H1 (cell line): ENCODE measurements around the gene VOPP1. TPM values are rescaled to one million over a fixed set of nuclear protein-coding genes. Genes with fewer than 3 reads are reported as not detected.

Experiments
- CTCF ChIA-PET: fragments of 300-600 bp; sonication (Branson Sonifier 250); formaldehyde crosslinking; loops from one replicate; lab custom pipeline; 2021; ENCODE audit not compliant: partially characterized antibody; lab: Charles Lee
- POLR2A ChIA-PET: fragments of 300-600 bp; sonication (Branson Sonifier 250); formaldehyde crosslinking; loops from one replicate; lab custom pipeline; 2021; ENCODE audit warnings: inconsistent platforms; ENCODE audit not compliant: partially characterized antibody; lab: Charles Lee
- DNase-seq, 2 experiments: peaks; one replicate each; pipeline versions ENCODE4 v3.0.0 to v3.0.0-alpha.2; 2010 to 2022; ENCODE audit warnings: low spot score in 2 of 2, low read depth in 1 of 2, mixed read lengths in 1 of 2
- FAIRE-seq: peaks from 2 replicates; lab custom pipeline; 2011; peaks lifted over from hg19 to GRCh38; lab: Jason Lieb, UNC
- H2AFZ ChIP-seq: 2 replicates; pipeline ENCODE4 v1.8.1; 2012; ENCODE audit warnings: low read length, inconsistent platforms
- H2AK5ac ChIP-seq: 2 replicates; pipeline ENCODE4 v1.6.1; 2013; ENCODE audit warnings: low read depth, low read length
- H2BK120ac ChIP-seq: replicated peaks from 2 replicates; pipeline ENCODE3; 2013; ENCODE audit warnings: low read depth, low read length, inconsistent platforms
- H2BK12ac ChIP-seq: 2 replicates; pipeline ENCODE4 v1.6.1; 2013; ENCODE audit warnings: low read depth, low read length
- H2BK15ac ChIP-seq: 2 replicates; pipeline ENCODE4 v1.6.1; 2013; ENCODE audit warnings: low read length
- H2BK20ac ChIP-seq: 2 replicates; pipeline ENCODE4 v1.6.1; 2013; ENCODE audit warnings: low read length
- H2BK5ac ChIP-seq: 2 replicates; pipeline ENCODE4 v1.6.1; 2013; ENCODE audit warnings: low read depth, low read length
- H3K14ac ChIP-seq: 2 replicates; pipeline ENCODE4 v1.6.1; 2013; ENCODE audit warnings: inconsistent platforms; ENCODE audit not compliant: insufficient read length
- H3K18ac ChIP-seq: 2 replicates; pipeline ENCODE4 v1.6.1; 2013; ENCODE audit warnings: low read length; ENCODE audit errors: extremely low read depth
- H3K23ac ChIP-seq: 2 replicates; pipeline ENCODE4 v1.6.1; 2013; ENCODE audit warnings: inconsistent platforms; ENCODE audit not compliant: insufficient read length
- H3K23me2 ChIP-seq: 2 replicates; pipeline ENCODE4 v1.6.1; 2013; ENCODE audit warnings: low read depth, low read length
- H3K27ac ChIP-seq: 2 replicates; pipeline ENCODE4 v1.6.1; 2011; ENCODE audit warnings: low read depth, low read length, inconsistent platforms
- H3K27me3 ChIP-seq, 4 experiments: replicated peaks in 1 of 4; 1 replicate in 1 of 4; 2 replicates in 3 of 4; pipeline versions ENCODE4 v1.6.1 to v1.8.1; 2011 to 2013; ENCODE audit warnings: low read length in 3 of 4, mild to moderate bottlenecking in 3 of 4, inconsistent platforms in 2 of 4, mixed read lengths in 2 of 4, moderate library complexity in 1 of 4; ENCODE audit not compliant: control insufficient read depth in 3 of 4, insufficient read depth in 3 of 4; ENCODE audit errors: extremely low read depth in 1 of 4
- H3K36me3 ChIP-seq, 4 experiments: 2 replicates each; pipeline versions ENCODE4 v1.6.1 to v1.8.1; 2011 to 2013; ENCODE audit warnings: mild to moderate bottlenecking in 4 of 4, low read length in 3 of 4, moderate library complexity in 2 of 4, control low read depth in 1 of 4, inconsistent platforms in 1 of 4; ENCODE audit not compliant: insufficient read depth in 4 of 4, control insufficient read depth in 2 of 4
- H3K4ac ChIP-seq: replicated peaks from 2 replicates; pipeline ENCODE3; 2013; ENCODE audit warnings: low read length, low read depth, mixed read lengths, inconsistent platforms; ENCODE audit not compliant: insufficient read length
- H3K4me1 ChIP-seq, 4 experiments: replicated peaks in 1 of 4; 1 replicate in 1 of 4; 2 replicates in 3 of 4; pipeline versions ENCODE4 v1.6.1 to v1.8.1; 2011 to 2013; ENCODE audit warnings: low read length in 3 of 4, inconsistent platforms in 2 of 4, mixed read lengths in 1 of 4; ENCODE audit not compliant: insufficient read depth in 4 of 4, control insufficient read depth in 3 of 4
- H3K4me2 ChIP-seq, 2 experiments: 2 replicates each; pipeline versions ENCODE4 v1.6.1 to v1.8.1; 2011 to 2013; ENCODE audit warnings: low read depth in 2 of 2, low read length in 2 of 2, control low read depth in 1 of 2, inconsistent platforms in 1 of 2, mild to moderate bottlenecking in 1 of 2; ENCODE audit not compliant: insufficient read depth in 1 of 2
- H3K4me3 ChIP-seq, 4 experiments: fragments of 200-600, 300-600 bp in 1 of 4; sonication (generic), shearing (Covaris generic), sonication (Bioruptor Twin) in 1 of 4; 2 replicates each; pipeline versions ENCODE4 v1.5.1 to v1.8.1; 2011 to 2016; ENCODE audit warnings: low read length in 4 of 4, low read depth in 3 of 4, control low read depth in 2 of 4, inconsistent platforms in 2 of 4, mild to moderate bottlenecking in 2 of 4, mixed read lengths in 1 of 4, moderate library complexity in 1 of 4; ENCODE audit not compliant: insufficient read depth in 2 of 4; ENCODE audit errors: extremely low read depth in 1 of 4
- H3K56ac ChIP-seq: replicated peaks from 2 replicates; pipeline ENCODE3; 2013; ENCODE audit warnings: low read depth, mild to moderate bottlenecking, mixed read lengths, low read length, inconsistent platforms; ENCODE audit not compliant: insufficient read length
- H3K79me1 ChIP-seq: 2 replicates; pipeline ENCODE4 v1.6.1; 2013; ENCODE audit warnings: low read depth, low read length, control low read depth
- H3K79me2 ChIP-seq, 2 experiments: 2 replicates each; pipeline versions ENCODE4 v1.6.1 to v1.8.1; 2012 to 2013; ENCODE audit warnings: low read length in 2 of 2, mild to moderate bottlenecking in 2 of 2, inconsistent platforms in 1 of 2; ENCODE audit not compliant: insufficient read depth in 2 of 2, control insufficient read depth in 1 of 2
- H3K9ac ChIP-seq, 4 experiments: replicated peaks in 1 of 4; 1 replicate in 1 of 4; 2 replicates in 3 of 4; pipeline versions ENCODE4 v1.6.1 to v1.8.1; 2011 to 2013; ENCODE audit warnings: low read depth in 3 of 4, low read length in 3 of 4, control low read depth in 2 of 4, mild to moderate bottlenecking in 2 of 4, moderate library complexity in 2 of 4, inconsistent platforms in 1 of 4; ENCODE audit errors: extremely low read depth in 1 of 4
- H3K9me3 ChIP-seq, 2 experiments: 2 replicates each; pipeline versions ENCODE4 v1.6.1 to v1.8.1; 2012 to 2013; ENCODE audit warnings: mild to moderate bottlenecking in 2 of 2, moderate library complexity in 2 of 2, control low read depth in 1 of 2, inconsistent platforms in 1 of 2, low read depth in 1 of 2, low read length in 1 of 2, mixed read lengths in 1 of 2; ENCODE audit not compliant: insufficient read depth in 2 of 2
- H4K20me1 ChIP-seq, 2 experiments: replicated peaks in 1 of 2; 2 replicates each; pipeline versions ENCODE3 to v1.8.1; 2011 to 2013; ENCODE audit warnings: inconsistent platforms in 2 of 2, low read length in 2 of 2, mild to moderate bottlenecking in 1 of 2; ENCODE audit not compliant: insufficient read depth in 2 of 2, control insufficient read depth in 1 of 2
- H4K5ac ChIP-seq: 2 replicates; pipeline ENCODE4 v1.6.1; 2013; ENCODE audit warnings: low read length, low read depth, mixed read lengths, inconsistent platforms; ENCODE audit not compliant: insufficient read length
- H4K8ac ChIP-seq: 2 replicates; pipeline ENCODE4 v1.8.0; 2013; ENCODE audit warnings: mild to moderate bottlenecking, moderate library complexity, low read length, inconsistent platforms; ENCODE audit not compliant: insufficient read depth; ENCODE audit errors: extremely low read depth
- H4K91ac ChIP-seq: replicated peaks from 2 replicates; pipeline ENCODE3; 2013; ENCODE audit warnings: low read length, mixed read lengths, inconsistent platforms; ENCODE audit not compliant: insufficient read length
- ASH2L ChIP-seq: fragments of 200-600, 300-600 bp; sonication (generic); IDR thresholded peaks from one replicate; pipeline ENCODE4 v1.7.1; 2017; ENCODE audit warnings: low read length
- CHD2 ChIP-seq: IDR thresholded peaks from 2 replicates; pipeline ENCODE4 v1.6.1; 2012; ENCODE audit warnings: low read length, improper control_type of control experiment
- GTF2F1 ChIP-seq: IDR thresholded peaks from 2 replicates; pipeline ENCODE4 v1.6.1; 2012; ENCODE audit warnings: low read depth, low read length, improper control_type of control experiment, borderline replicate concordance
- HDAC6 ChIP-seq: IDR thresholded peaks from one replicate; pipeline ENCODE4 v1.7.1; 2012; ENCODE audit warnings: low read depth, mild to moderate bottlenecking, inconsistent platforms, low read length, moderate library complexity
- KDM1A ChIP-seq: fragments of 200-600, 300-600 bp; sonication (generic); IDR thresholded peaks from 2 replicates; pipeline ENCODE4 v1.7.1; 2016; ENCODE audit warnings: mild to moderate bottlenecking, low read length, borderline replicate concordance
- KDM4A ChIP-seq: IDR thresholded peaks from one replicate; pipeline ENCODE4 v1.7.1; 2012; ENCODE audit warnings: low read depth, mild to moderate bottlenecking, moderate library complexity, low read length, inconsistent platforms; ENCODE audit not compliant: severe bottlenecking
- POLR2AphosphoS5 ChIP-seq: IDR thresholded peaks from 2 replicates; pipeline ENCODE4 v1.6.1; 2011; ENCODE audit warnings: low read depth, low read length
- RAD21 ChIP-seq, 2 experiments: IDR thresholded peaks in 1 of 2; conservative IDR thresholded peaks in 1 of 2; 2 replicates each; pipeline ENCODE4 v1.6.1; 2011; ENCODE audit warnings: low read depth in 2 of 2, low read length in 2 of 2, improper control_type of control experiment in 1 of 2, inconsistent platforms in 1 of 2, mild to moderate bottlenecking in 1 of 2, moderate library complexity in 1 of 2
- SAP30 ChIP-seq: fragments of 300-600 bp; sonication (generic); IDR thresholded peaks from 2 replicates; pipeline ENCODE4 v1.7.1; 2012; ENCODE audit warnings: low read length, moderate library complexity, mild to moderate bottlenecking, inconsistent platforms; ENCODE audit not compliant: insufficient read depth, insufficient replicate concordance
- SP4 ChIP-seq: IDR thresholded peaks from 2 replicates; pipeline ENCODE4 v1.6.1; 2012; ENCODE audit warnings: low read length, inconsistent platforms
- TAF1 ChIP-seq: IDR thresholded peaks from 2 replicates; pipeline ENCODE4 v1.6.1; 2011; ENCODE audit warnings: mild to moderate bottlenecking, low read depth, low read length
- TAF7 ChIP-seq: optimal IDR thresholded peaks from 2 replicates; pipeline ENCODE3; 2011; ENCODE audit warnings: low read depth, mild to moderate bottlenecking, inconsistent platforms, low read length, moderate library complexity, borderline replicate concordance
- WGBS, 2 experiments: shearing (Covaris generic) in 1 of 2; methylation state at CpG; one replicate each; pipeline versions ENCODE4 v1.1.6 to v1.1.7; 2013 to 2015; ENCODE audit warnings: low lambda C conversion rate in 2 of 2, mixed read lengths in 2 of 2, inconsistent platforms in 1 of 2, low coverage in 1 of 2, missing lambda C conversion rate in 1 of 2; ENCODE audit not compliant: insufficient replicate concordance in 2 of 2, insufficient coverage in 1 of 2, insufficient read length in 1 of 2; ENCODE audit errors: extremely low coverage in 1 of 2, missing lambda C conversion rate in 1 of 2; 5-methylcytosine and 5-hydroxymethylcytosine counted together
- polyA plus RNA-seq, 7 experiments: library from polyadenylated mRNA; depleted of rRNA in 3 of 7; stranded (reverse) in 5 of 7; unstranded in 2 of 7; fragments of >200 nt in 5 of 7; fragments of 200-250 nt in 2 of 7; gene quantifications; 1 replicate in 5 of 7; 2 replicates in 1 of 7; 4 replicates in 1 of 7; pipeline versions ENCODE4 v1.2.1 to v1.2.3, GENCODE V29; 2011 to 2013; ENCODE audit warnings: missing spikeins in 2 of 7, mixed read lengths in 2 of 7
- total RNA-seq: library from RNA; stranded (reverse); fragmentation: NEBNext Ultra II Directional; extraction: Animal tissue kit (Norgen Biotek cat#: 25700); gene quantifications from 2 replicates; pipeline ENCODE4 v1.2.1, GENCODE V29; 2021
- TF ChIP-seq, protein P1 (sequence below): IDR thresholded peaks from 2 replicates; pipeline ENCODE4 v1.6.1; 2012; ENCODE audit warnings: inconsistent platforms

Gene VOPP1
- total and polyA plus RNA-seq, 2 of the 8 experiments (the other 6 are each of a cell fraction or from before 2014, with no cell fraction given): 44.7 to 83.0 TPM

GRCh38 chr7:55502858-55503440, 69.4 kb downstream of the VOPP1 start:
- CTCF ChIA-PET: interaction anchor here (0.8 kb wide), 1 partner anchor 70 kb away, joined by 3 read pairs; no protein-coding TSS in a partner anchor
- Histone ChIP-seq H2BK12ac (no peak overlapping the region), H3K27ac (no peak overlapping the region), H3K79me2 (peaks cover 0 to 25% of the 10 kb centered on the region in 2 experiments; a peak in 2 of 4 replicates), H3K23ac (no peak overlapping the region), H2BK120ac (no peak overlapping the region), H2BK20ac (no peak overlapping the region), H3K18ac (no peak overlapping the region), H3K4me1 (peaks cover 0 to 6% (median under 1%) of the 10 kb centered on the region in 4 experiments; a peak in 1 of 7 replicates), H2BK15ac (no peak overlapping the region), H3K4me2 (no peak overlapping the region), H3K14ac (no peak overlapping the region), H2AK5ac (no peak overlapping the region), H4K8ac (no peak overlapping the region), H3K79me1 (peaks cover 13% of the 10 kb centered on the region; the same call in 1 of the 2 replicates), H3K9ac (no peak overlapping the region), H3K23me2 (no peaks in the 10 kb centered on the region), H3K9me3 (no peaks in the 10 kb centered on the region), H4K5ac (no peak overlapping the region), H2AFZ (no peak overlapping the region), H4K20me1 (peaks cover 6 to 12% of the 10 kb centered on the region in 2 experiments), H3K4ac (no peak overlapping the region), H3K27me3 (no peaks in the 10 kb centered on the region), H2BK5ac (no peak overlapping the region), H3K56ac (no peak overlapping the region), H3K4me3 (no peak overlapping the region), H4K91ac (no peak overlapping the region), H3K36me3 (peaks cover 0 to 3% (median under 1%) of the 10 kb centered on the region in 4 experiments; a peak in 1 of 8 replicates)
- FAIRE-seq (no peak), DNase-seq (no peak)
- 90% methylated on average over 8 of the region's 8 CpGs; no CpG with 5 or more reads in 1 of the 2 experiments for WGBS, 2 experiments
- POLR2A ChIA-PET: no interaction called here
- TF ChIP-seq, protein P1, sequence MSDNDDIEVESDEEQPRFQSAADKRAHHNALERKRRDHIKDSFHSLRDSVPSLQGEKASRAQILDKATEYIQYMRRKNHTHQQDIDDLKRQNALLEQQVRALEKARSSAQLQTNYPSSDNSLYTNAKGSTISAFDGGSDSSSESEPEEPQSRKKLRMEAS: no peak
- TF ChIP-seq CHD2 (no peak), TAF1 (no peak), SAP30 (no peak), TAF7 (no peak), KDM4A (no peak), HDAC6 (no peak), POLR2AphosphoS5 (no peak), SP4 (no peak), KDM1A (no peak), GTF2F1 (no peak), RAD21 (IDR thresholded peaks at IDR 0.05 in 1 of 2, conservative IDR thresholded peaks at IDR 0.05 in 1 of 2; ENCODE audit: low read depth in 2 of 2, low read length in 2 of 2) (no peak), ASH2L (no peak)
